ENCODE results near the gene GNAO1. TPM values are rescaled to one million over a fixed set of nuclear protein-coding genes. Genes with fewer than 3 reads are reported as not detected.

GNAO1 gene
- total RNA-seq, 2 donors from 2014 or later = 6.1 to 23.6 TPM

GRCh38 chr16:56350491-56351405 is 159.5 kb downstream of the GNAO1 start:
- Histone ChIP-seq H3K4me3 (no peak overlapping the region), H3K36me3 (no peaks in the 10 kb centered on the region), H3K27ac (no peak overlapping the region), H3K27me3 (replicated peaks; ENCODE audit: insufficient read depth) (no peaks in the 10 kb centered on the region), H3K9me3 (no peaks in the 10 kb centered on the region), H3K4me1 (replicated peaks) (no peaks in the 10 kb centered on the region)
- WGBS = 81% methylated on average over 21 of the region's 22 CpGs
- intact Hi-C loops (cut with DNase I) = no loop called here
- no peak for DNase-seq (ENCODE audit: low spot score)
- TF ChIP-seq POLR2AphosphoS5 (IDR thresholded peaks at IDR 0.05) (no peak), CTCF (IDR thresholded peaks at IDR 0.05) (no peak)

- TF ChIP-seq POLR2AphosphoS5 (IDR thresholded peaks at IDR 0.05) = no peak
- TF ChIP-seq POLR2A (IDR thresholded peaks at IDR 0.05) = no peak
- TF ChIP-seq CTCF (IDR thresholded peaks at IDR 0.05) = no peak
- Histone ChIP-seq H3K27ac (no peak overlapping the region), H3K4me1 (replicated peaks) (no peaks in the 10 kb centered on the region), H3K27me3 (replicated peaks; ENCODE audit: insufficient read depth) (no peaks in the 10 kb centered on the region), H3K4me3 (no peak overlapping the region), H3K9me3 (no peaks in the 10 kb centered on the region), H3K36me3 (no peaks in the 10 kb centered on the region)
- DNase-seq (ENCODE audit: low spot score) = no peak
- intact Hi-C loops (cut with DNase I) = no loop called here
- 93% methylated on average over 6 of the region's 6 CpGs for WGBS
Measured at GRCh38 chr16:56351481-56351880, 160.2 kb downstream of the GNAO1 start.

GRCh38 chr16:56352351-56353053 is 161.2 kb downstream of the GNAO1 start:
- Histone ChIP-seq H3K9me3 (no peaks in the 10 kb centered on the region), H3K27ac (no peak overlapping the region), H3K4me3 (no peak overlapping the region), H3K4me1 (replicated peaks) (no peaks in the 10 kb centered on the region), H3K27me3 (replicated peaks; ENCODE audit: insufficient read depth) (no peaks in the 10 kb centered on the region), H3K36me3 (no peaks in the 10 kb centered on the region)
- WGBS = 89% methylated on average over 7 of the region's 7 CpGs
- intact Hi-C loops (cut with DNase I) = no loop called here
- no peak for TF ChIP-seq POLR2AphosphoS5 (IDR thresholded peaks at IDR 0.05)
- TF ChIP-seq POLR2A (IDR thresholded peaks at IDR 0.05) = no peak
- TF ChIP-seq CTCF (IDR thresholded peaks at IDR 0.05) = no peak
- DNase-seq (ENCODE audit: low spot score) = no peak

- H3K27me3 ChIP-seq (replicated peaks; ENCODE audit: insufficient read depth) = no peaks in the 10 kb centered on the region
- no peaks in the 10 kb centered on the region for H3K4me1 ChIP-seq (replicated peaks)
- no peak overlapping the region for H3K4me3 ChIP-seq
- intact Hi-C loops (cut with DNase I) = no loop called here
- H3K9me3 ChIP-seq = no peaks in the 10 kb centered on the region
- H3K36me3 ChIP-seq = no peaks in the 10 kb centered on the region
- DNase-seq (ENCODE audit: low spot score) = no peak
- no peak for TF ChIP-seq POLR2A (IDR thresholded peaks at IDR 0.05)
- TF ChIP-seq POLR2AphosphoS5 (IDR thresholded peaks at IDR 0.05) = no peak
- no peak for TF ChIP-seq CTCF (IDR thresholded peaks at IDR 0.05)
- WGBS = 86% methylated on average over 14 of the region's 15 CpGs
- H3K27ac ChIP-seq = no peak overlapping the region
Measured at GRCh38 chr16:56353054-56353921, 162.0 kb downstream of the GNAO1 start.
